GM21737 (cell line): ENCODE results near the gene SMIM45.

Experiments used
- ATAC-seq: cut with Tn5 transposase; IDR thresholded peaks from one replicate; pipeline ENCODE4 v1.9.1; 2021; ENCODE audit warnings: mild to moderate bottlenecking, moderate library complexity; ENCODE audit not compliant: unreplicated experiment

SMIM45 gene

GRCh38 chr22:41998361-41999261 is 46.7 kb downstream of the SMIM45 start, which contains the start of gene WBP2NL:
Gene WBP2NL, plus strand, starts transcription at chr22:41998788. Its CDS starts 31 bp downstream, at chr22:41998819.
- peak; percentile 84 for ATAC-seq

GRCh38 chr22:42000466-42000865 is 48.5 kb downstream of the SMIM45 start:
- no peak for ATAC-seq

GRCh38 chr22:42001121-42001520 is 49.2 kb downstream of the SMIM45 start:
- ATAC-seq: no peak

GRCh38 chr22:42001706-42002105 is 49.8 kb downstream of the SMIM45 start:
- ATAC-seq: no peak

DNA sequence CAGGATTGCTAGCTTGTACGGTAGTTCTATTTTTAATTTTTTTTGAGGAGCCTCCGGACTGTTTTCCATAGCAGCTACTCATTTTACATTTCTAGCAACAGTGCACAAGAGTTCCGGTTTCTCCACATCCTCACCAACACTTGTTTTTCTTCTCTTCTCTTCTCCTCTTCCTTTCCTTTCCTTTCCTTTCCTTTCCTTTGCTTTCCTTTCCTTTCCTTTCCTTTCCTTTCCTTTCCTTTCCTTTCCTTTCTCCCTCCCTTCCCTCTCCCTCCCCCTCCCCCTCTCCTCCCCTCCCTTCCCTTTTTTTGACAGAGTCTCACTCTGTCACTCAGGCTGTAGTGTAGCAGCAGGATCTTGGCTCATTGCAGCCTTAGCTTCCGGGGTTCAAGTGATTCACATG is 56.0 kb downstream of the SMIM45 start:
- ATAC-seq: no peak
